IMR-90 (cell line): ENCODE results near the gene BCAS2. TPM values are rescaled to one million over a fixed set of nuclear protein-coding genes. Genes with fewer than 3 reads are reported as not detected.

Source experiments
- ATAC-seq: fragments of 200-7000 bp; cut with Tn5 transposase; 2 replicates; pipeline ENCODE4 v1.9.1; 2020; ENCODE audit warnings: low read depth, mild to moderate bottlenecking, moderate library complexity
- BruUV-seq: library from RNA; stranded (reverse); fragments of 400-500 nt; replicated peaks from 2 replicates; lab custom pipeline; 2021; lab: Mats Ljungman, UMichigan
- CTCF ChIA-PET: fragments of 300-600 bp; formaldehyde crosslinking; extraction: SDS; loops from one replicate; lab custom pipeline; 2021; ENCODE audit warnings: antibody characterized with exemption; lab: Yijun Ruan, JAX
- POLR2A ChIA-PET: fragments of 300-600 bp; sonication (Branson Sonifier 250); formaldehyde crosslinking; loops from one replicate; lab custom pipeline; 2022; ENCODE audit warnings: antibody characterized with exemption; ENCODE audit not compliant: unreplicated experiment; lab: Charles Lee
- DNase-seq: peaks from one replicate; pipeline ENCODE4 v3.0.0; 2013
- H2AFZ ChIP-seq: replicated peaks from 2 replicates; pipeline ENCODE3; 2013; ENCODE audit warnings: low read length, mild to moderate bottlenecking; ENCODE audit not compliant: poor library complexity
- H2AK5ac ChIP-seq: 2 replicates; pipeline ENCODE4 v1.6.1; 2013; ENCODE audit warnings: low read depth, low read length, inconsistent platforms
- H2AK9ac ChIP-seq: replicated peaks from 2 replicates; pipeline ENCODE3; 2013; ENCODE audit warnings: mild to moderate bottlenecking, low read depth, low read length, moderate library complexity; ENCODE audit not compliant: poor library complexity
- H2BK120ac ChIP-seq: 2 replicates; pipeline ENCODE4 v1.6.1; 2013; ENCODE audit warnings: low read depth, low read length, inconsistent platforms
- H2BK15ac ChIP-seq: 3 replicates; pipeline ENCODE4 v1.6.1; 2013; ENCODE audit warnings: low read depth, low read length, inconsistent platforms
- H2BK20ac ChIP-seq: 2 replicates; pipeline ENCODE4 v1.6.1; 2013; ENCODE audit warnings: low read depth, mild to moderate bottlenecking, inconsistent platforms, low read length, moderate library complexity
- H2BK5ac ChIP-seq: 2 replicates; pipeline ENCODE4 v1.6.1; 2013; ENCODE audit warnings: mild to moderate bottlenecking, low read depth, low read length, inconsistent platforms; ENCODE audit not compliant: poor library complexity, severe bottlenecking
- H3K14ac ChIP-seq: replicated peaks from 2 replicates; pipeline ENCODE4 v1.6.1; 2013; ENCODE audit warnings: low read depth, low read length, inconsistent platforms
- H3K18ac ChIP-seq: 2 replicates; pipeline ENCODE4 v1.6.1; 2013; ENCODE audit warnings: low read depth, low read length, control low read depth
- H3K23ac ChIP-seq: 2 replicates; pipeline ENCODE4 v1.6.1; 2013; ENCODE audit warnings: low read depth, low read length, inconsistent platforms
- H3K27ac ChIP-seq: 2 replicates; pipeline ENCODE4 v1.5.1; 2013; ENCODE audit warnings: mild to moderate bottlenecking, control low read depth, low read length; ENCODE audit not compliant: insufficient read depth
- H3K27me3 ChIP-seq: 2 replicates; pipeline ENCODE4 v1.6.1; 2013; ENCODE audit warnings: low read length; ENCODE audit not compliant: control insufficient read depth, insufficient read depth
- H3K36me3 ChIP-seq: 2 replicates; pipeline ENCODE4 v1.6.1; 2013; ENCODE audit warnings: low read length, mixed read lengths; ENCODE audit not compliant: control insufficient read depth, insufficient read depth
- H3K4ac ChIP-seq: 2 replicates; pipeline ENCODE4 v1.6.1; 2013; ENCODE audit warnings: low read depth, low read length, inconsistent platforms
- H3K4me1 ChIP-seq: 2 replicates; pipeline ENCODE4 v1.6.1; 2013; ENCODE audit warnings: low read length, mixed read lengths; ENCODE audit not compliant: control insufficient read depth, insufficient read depth
- H3K4me2 ChIP-seq: 2 replicates; pipeline ENCODE4 v1.6.1; 2013; ENCODE audit warnings: low read depth, mild to moderate bottlenecking, control low read depth, low read length, moderate library complexity
- H3K4me3 ChIP-seq: 2 replicates; pipeline ENCODE4 v1.5.1; 2013; ENCODE audit warnings: low read depth, mild to moderate bottlenecking, control low read depth, low read length, moderate library complexity; ENCODE audit not compliant: insufficient read depth
- H3K56ac ChIP-seq: 2 replicates; pipeline ENCODE4 v1.6.1; 2013; ENCODE audit warnings: low read length, inconsistent platforms; ENCODE audit not compliant: insufficient read depth; ENCODE audit errors: extremely low read depth
- H3K79me1 ChIP-seq, 2 experiments: 2 replicates each; pipeline ENCODE4 v1.6.1; 2013; ENCODE audit warnings: low read length in 2 of 2, inconsistent platforms in 1 of 2, low read depth in 1 of 2
- H3K9ac ChIP-seq: 2 replicates; pipeline ENCODE4 v1.6.1; 2013; ENCODE audit warnings: low read depth, low read length, control low read depth
- H3K9me1 ChIP-seq: 2 replicates; pipeline ENCODE4 v1.6.1; 2013; ENCODE audit warnings: low read length, inconsistent platforms; ENCODE audit not compliant: insufficient read depth
- H3K9me3 ChIP-seq: 2 replicates; pipeline ENCODE4 v1.6.1; 2013; ENCODE audit warnings: low read length; ENCODE audit not compliant: control insufficient read depth, insufficient read depth
- H4K20me1 ChIP-seq: 2 replicates; pipeline ENCODE4 v1.6.1; 2013; ENCODE audit warnings: low read length, inconsistent platforms; ENCODE audit not compliant: insufficient read depth
- H4K5ac ChIP-seq: 2 replicates; pipeline ENCODE4 v1.6.1; 2013; ENCODE audit warnings: mild to moderate bottlenecking, low read depth, low read length, control low read depth
- H4K8ac ChIP-seq, 2 experiments: 2 replicates each; pipeline ENCODE4 v1.6.1; 2013; ENCODE audit warnings: low read depth in 2 of 2, low read length in 2 of 2, control low read depth in 1 of 2, inconsistent platforms in 1 of 2
- H4K91ac ChIP-seq: 2 replicates; pipeline ENCODE4 v1.6.1; 2013; ENCODE audit warnings: low read depth, low read length, inconsistent platforms; ENCODE audit not compliant: insufficient read depth
- FOS ChIP-seq: fragments of 150-350 bp; IDR thresholded peaks from 2 replicates; pipeline ENCODE4 v1.6.1; 2016; ENCODE audit warnings: low read depth, low read length
- WGBS, 2 experiments: methylation state at CpG; one replicate each; pipeline versions ENCODE4 v1.1.5 to v1.1.7; 2013; ENCODE audit warnings: missing lambda C conversion rate in 2 of 2; ENCODE audit not compliant: insufficient read length in 1 of 2; ENCODE audit errors: extremely low coverage in 2 of 2; 5-methylcytosine and 5-hydroxymethylcytosine counted together
- dilution Hi-C: fragments of 300-500 bp; cut with HindIII; formaldehyde crosslinking; loops from one replicate; pipeline ENCODE4 v1.14.3; 2018; ENCODE audit warnings: low sequenced_read_pairs; ENCODE audit not compliant: unreplicated experiment
- in situ Hi-C: fragments of 300-500 bp; cut with MboI; formaldehyde crosslinking; loops from 3 replicates; pipeline ENCODE4 v1.14.3; 2019; ENCODE audit warnings: low sequenced_read_pairs, inconsistent platforms, mixed read lengths
- intact Hi-C: fragments of 100-400 bp; cut with micrococcal nuclease; formaldehyde crosslinking; loops from 2 replicates; pipeline ENCODE4 v1.10.0; 2022
- polyA plus RNA-seq, 3 experiments: library from polyadenylated mRNA; depleted of rRNA; stranded (reverse); fragments of >200 nt; gene quantifications; 2 replicates each; pipeline ENCODE4 v1.2.3, GENCODE V29; 2012; ENCODE audit warnings: low replicate concordance in 1 of 3
- total RNA-seq: library from RNA; depleted of rRNA; stranded (reverse); fragments of >200 nt; gene quantifications from 2 replicates; pipeline ENCODE4 v1.2.3, GENCODE V29; 2012

Gene BCAS2
- total and polyA plus RNA-seq, 2 of the 4 experiments (the other 2 are of a cell fraction), result 15.4 to 23.1 TPM

DNA sequence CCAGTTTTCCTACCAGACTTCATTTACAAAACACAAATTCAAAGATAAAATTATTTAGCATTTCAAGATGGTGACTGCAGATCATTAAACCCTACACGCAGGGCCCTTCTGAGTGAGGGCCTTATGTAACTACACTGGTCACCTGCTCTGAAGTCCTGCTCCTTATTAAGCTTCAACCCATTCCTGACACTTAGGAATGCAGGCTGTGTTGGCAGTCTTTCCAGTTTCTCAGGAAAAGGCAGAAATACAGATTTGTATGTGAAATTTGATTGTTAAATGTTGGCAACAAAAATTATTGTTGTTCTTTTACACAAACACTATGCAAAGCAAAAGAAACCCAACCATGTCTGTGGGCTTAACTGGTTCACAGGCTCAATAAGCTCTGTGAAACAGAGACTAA, 25.8 kb upstream of the BCAS2 start:
- H3K4me2 ChIP-seq, result no peak overlapping the region
- dilution Hi-C loops, result no loop called here
- H2BK20ac ChIP-seq, result no peak overlapping the region
- ChIA-PET POLR2A (no interaction called here), CTCF (no interaction called here)
- in situ Hi-C loops, result no loop called here
- H3K36me3 ChIP-seq, result no peaks in the 10 kb centered on the region
- no peak overlapping the region for H3K56ac ChIP-seq
- no peak overlapping the region for H2BK15ac ChIP-seq
- H2AK5ac ChIP-seq, result no peak overlapping the region
- no peak overlapping the region for H2AFZ ChIP-seq
- no peak overlapping the region for H4K5ac ChIP-seq
- no peak overlapping the region for H2AK9ac ChIP-seq
- no peak overlapping the region for H3K27ac ChIP-seq
- no peak overlapping the region for H3K18ac ChIP-seq
- no peak overlapping the region for H4K8ac ChIP-seq
- no peaks in the 10 kb centered on the region for H4K20me1 ChIP-seq
- H3K4ac ChIP-seq, result no peak overlapping the region
- DNase-seq (no peak), ATAC-seq (no peak)
- H3K9ac ChIP-seq, result no peak overlapping the region
- no peak overlapping the region for H2BK5ac ChIP-seq
- H3K23ac ChIP-seq, result no peak overlapping the region
- H4K91ac ChIP-seq, result no peak overlapping the region
- H3K27me3 ChIP-seq, result no peaks in the 10 kb centered on the region
- no peak overlapping the region for H2BK120ac ChIP-seq
- no peak overlapping the region for H3K14ac ChIP-seq
- H3K4me1 ChIP-seq, result no peaks in the 10 kb centered on the region
- BruUV-seq, result no TSS peak
- WGBS, 2 experiments, result no CpG with 5 or more reads among the region's 1 CpG
- H3K79me1 ChIP-seq, result no peaks in the 10 kb centered on the region
- no peaks in the 10 kb centered on the region for H3K9me3 ChIP-seq
- no peak for TF ChIP-seq FOS
- no peaks in the 10 kb centered on the region for H3K9me1 ChIP-seq
- no peak overlapping the region for H3K4me3 ChIP-seq
- intact Hi-C loops, result no loop called here
